Lung (tissue), 12 donors: ENCODE results near the gene MAN2C1. TPM values are rescaled to one million over a fixed set of nuclear protein-coding genes. Genes with fewer than 3 reads are reported as not detected.

Experiments used
- ATAC-seq: fragments of 200-7000 bp; cut with Tn5 transposase; one replicate; pipeline ENCODE4 v1.9.1; 2020; ENCODE audit warnings: moderate number of reproducible peaks; ENCODE audit not compliant: insufficient read depth, low FRiP score
- DNase-seq, 3 donors: peaks; one replicate each; pipeline ENCODE4 v3.0.0-alpha.2; 2013 to 2017
- H3K27ac ChIP-seq, 2 donors: one replicate each; pipeline ENCODE4 v1.5.1; 2013; ENCODE audit warnings: mild to moderate bottlenecking in 2 of 2, moderate library complexity in 2 of 2, control low read depth in 1 of 2, inconsistent platforms in 1 of 2, low read depth in 1 of 2, low read length in 1 of 2
- H3K27me3 ChIP-seq, 3 donors: one replicate each; pipeline ENCODE4 v1.5.1; 2013; ENCODE audit warnings: low read length in 2 of 3; ENCODE audit not compliant: control insufficient read depth in 3 of 3, insufficient read depth in 3 of 3
- H3K36me3 ChIP-seq, 4 donors: one replicate each; pipeline ENCODE4 v1.5.1; 2013; ENCODE audit warnings: low read length in 4 of 4, mild to moderate bottlenecking in 1 of 4, moderate library complexity in 1 of 4; ENCODE audit not compliant: control insufficient read depth in 4 of 4, insufficient read depth in 4 of 4
- H3K4me1 ChIP-seq, 5 donors: one replicate each; pipeline ENCODE4 v1.5.1; 2013; ENCODE audit warnings: low read length in 5 of 5, mild to moderate bottlenecking in 2 of 5, moderate library complexity in 1 of 5; ENCODE audit not compliant: control insufficient read depth in 5 of 5, insufficient read depth in 5 of 5
- H3K4me3 ChIP-seq: one replicate; pipeline ENCODE4 v1.5.1; 2013; ENCODE audit warnings: mild to moderate bottlenecking, control low read depth, moderate library complexity
- H3K9ac ChIP-seq, 2 donors: one replicate each; pipeline ENCODE4 v1.5.1; 2013; ENCODE audit warnings: low read length in 2 of 2, control low read depth in 1 of 2; ENCODE audit not compliant: insufficient read depth in 1 of 2
- H3K9me3 ChIP-seq, 4 donors: one replicate each; pipeline ENCODE4 v1.5.1; 2013; ENCODE audit warnings: low read length in 3 of 4, mild to moderate bottlenecking in 1 of 4, moderate library complexity in 1 of 4; ENCODE audit not compliant: control insufficient read depth in 4 of 4, insufficient read depth in 3 of 4
- CTCF ChIP-seq: IDR thresholded peaks from 2 replicates; pipeline ENCODE4 v1.5.1; 2012; ENCODE audit warnings: mild to moderate bottlenecking; ENCODE audit errors: control extremely low read depth, extremely low read depth
- WGBS, 2 donors: extraction: QIAGEN DNeasy Blood & Tissue Kit; methylation state at CpG; one replicate each; pipeline ENCODE4 v1.1.7; 2013; 5-methylcytosine and 5-hydroxymethylcytosine counted together
- polyA plus RNA-seq, 2 donors: library from polyadenylated mRNA; stranded (reverse); fragments of 200-250 nt; gene quantifications; one replicate each; pipeline ENCODE4 v1.2.1, GENCODE V29; 2013
- total RNA-seq, 2 donors: library from RNA; depleted of rRNA in 1 of 2; stranded (reverse); fragments of >200 nt in 1 of 2; gene quantifications; one replicate each; pipeline ENCODE4 v1.2.1, GENCODE V29; 2014 to 2021
- donor health status: control.
- donor health status: control.
- donor health status: Bipolar disorder and iron deficiency.
- donor health status: healthy.
- donor health status: DM: yes; HTN: yes; CAD: no.

Gene MAN2C1
- total and polyA plus RNA-seq, 4 donors, result 139 to 321 (median 217) TPM

DNA sequence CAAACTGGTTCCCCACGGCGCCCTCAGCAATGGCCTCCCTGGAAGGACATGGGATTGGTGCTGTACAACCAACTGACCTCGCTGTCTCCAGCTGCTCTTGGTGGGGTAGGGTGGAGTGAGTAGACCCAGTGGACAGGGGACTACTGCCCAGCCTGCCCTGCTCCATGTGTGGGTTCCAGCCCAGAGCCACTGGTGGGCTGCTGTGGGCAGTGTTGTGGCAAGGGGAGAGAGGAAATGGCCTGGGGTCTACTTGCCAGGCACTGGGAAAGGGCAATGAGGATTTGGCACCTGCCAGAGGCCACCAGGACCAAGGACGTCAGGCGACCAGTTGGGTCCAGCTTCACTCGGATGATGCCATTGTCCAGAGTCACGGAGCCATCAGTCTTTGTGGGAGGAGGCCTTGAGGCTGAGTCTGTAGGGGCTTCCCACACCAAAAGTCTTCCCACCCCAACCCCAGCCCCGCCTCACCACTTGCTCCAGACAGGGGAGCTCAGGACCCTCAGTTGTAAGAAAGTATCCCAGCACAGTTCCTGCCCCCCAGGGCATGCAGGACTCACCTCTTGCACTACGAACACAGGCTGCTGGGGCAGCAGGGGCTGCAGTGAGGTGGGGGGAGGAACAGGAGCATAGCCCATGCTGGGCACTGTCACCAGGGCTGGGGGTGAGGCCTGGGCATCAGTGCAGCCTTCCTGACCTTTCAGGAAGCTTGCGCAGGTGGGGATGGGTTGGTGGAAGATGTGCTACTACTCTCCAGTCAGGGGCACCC, 9.5 kb downstream of the MAN2C1 start:
- WGBS, 2 donors, result 95 to 98% methylated on average over 10 of the region's 10 CpGs
- ATAC-seq (no peak), DNase-seq (no peak)
- Histone ChIP-seq H3K9ac (no peak overlapping the region), H3K9me3 (no peaks in the 10 kb centered on the region), H3K4me3 (no peak overlapping the region), H3K4me1 (no peaks in the 10 kb centered on the region), H3K27me3 (no peaks in the 10 kb centered on the region), H3K36me3 (peaks cover 0 to 78% (median 6%) of the 10 kb centered on the region in 4 donors), H3K27ac (no peak overlapping the region)
- TF ChIP-seq CTCF, result no peak

GRCh38 chr15:75357976-75358673, 10.3 kb downstream of the MAN2C1 start:
- DNase-seq (no peak), ATAC-seq (no peak)
- no peak for TF ChIP-seq CTCF
- no peaks in the 10 kb centered on the region for H3K9me3 ChIP-seq
- WGBS, 2 donors, result 92 to 97% methylated on average over 17 of the region's 17 CpGs
- no peak overlapping the region for H3K9ac ChIP-seq
- H3K27ac ChIP-seq, result no peak overlapping the region
- no peak overlapping the region for H3K4me3 ChIP-seq
- H3K36me3 ChIP-seq, result peaks cover 0 to 76% (median 6%) of the 10 kb centered on the region in 4 donors
- H3K27me3 ChIP-seq, result no peaks in the 10 kb centered on the region
- H3K4me1 ChIP-seq, result no peaks in the 10 kb centered on the region

- Histone ChIP-seq H3K9ac (no peak overlapping the region), H3K9me3 (no peaks in the 10 kb centered on the region), H3K36me3 (peaks cover 0 to 61% (median 6%) of the 10 kb centered on the region in 4 donors), H3K27me3 (no peaks in the 10 kb centered on the region), H3K27ac (no peak overlapping the region), H3K4me1 (no peaks in the 10 kb centered on the region), H3K4me3 (no peak overlapping the region)
- ATAC-seq (no peak), DNase-seq (no peak)
- TF ChIP-seq CTCF, result no peak
- WGBS, 2 donors, result 96 to 98% methylated on average over 20 of the region's 20 CpGs
Measured at GRCh38 chr15:75356517-75356916, 11.9 kb downstream of the MAN2C1 start.
